ENCODE measurements around the gene PSMD4.

- TF ChIP-seq, protein P1, sequence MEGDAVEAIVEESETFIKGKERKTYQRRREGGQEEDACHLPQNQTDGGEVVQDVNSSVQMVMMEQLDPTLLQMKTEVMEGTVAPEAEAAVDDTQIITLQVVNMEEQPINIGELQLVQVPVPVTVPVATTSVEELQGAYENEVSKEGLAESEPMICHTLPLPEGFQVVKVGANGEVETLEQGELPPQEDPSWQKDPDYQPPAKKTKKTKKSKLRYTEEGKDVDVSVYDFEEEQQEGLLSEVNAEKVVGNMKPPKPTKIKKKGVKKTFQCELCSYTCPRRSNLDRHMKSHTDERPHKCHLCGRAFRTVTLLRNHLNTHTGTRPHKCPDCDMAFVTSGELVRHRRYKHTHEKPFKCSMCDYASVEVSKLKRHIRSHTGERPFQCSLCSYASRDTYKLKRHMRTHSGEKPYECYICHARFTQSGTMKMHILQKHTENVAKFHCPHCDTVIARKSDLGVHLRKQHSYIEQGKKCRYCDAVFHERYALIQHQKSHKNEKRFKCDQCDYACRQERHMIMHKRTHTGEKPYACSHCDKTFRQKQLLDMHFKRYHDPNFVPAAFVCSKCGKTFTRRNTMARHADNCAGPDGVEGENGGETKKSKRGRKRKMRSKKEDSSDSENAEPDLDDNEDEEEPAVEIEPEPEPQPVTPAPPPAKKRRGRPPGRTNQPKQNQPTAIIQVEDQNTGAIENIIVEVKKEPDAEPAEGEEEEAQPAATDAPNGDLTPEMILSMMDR (conservative IDR thresholded peaks at IDR 0.05; ENCODE audit: low read depth, low read length), result no peak
- TF ChIP-seq EZH2 (IDR thresholded peaks at IDR 0.05; ENCODE audit: borderline replicate concordance, low read depth, low read length, poor library complexity, severe bottlenecking), result no peak
Measured at GRCh38 chr1:151273924-151274466, 19.5 kb downstream of the PSMD4 start.
